ENCODE results near the gene SUSD6.

SUSD6 gene

DNA sequence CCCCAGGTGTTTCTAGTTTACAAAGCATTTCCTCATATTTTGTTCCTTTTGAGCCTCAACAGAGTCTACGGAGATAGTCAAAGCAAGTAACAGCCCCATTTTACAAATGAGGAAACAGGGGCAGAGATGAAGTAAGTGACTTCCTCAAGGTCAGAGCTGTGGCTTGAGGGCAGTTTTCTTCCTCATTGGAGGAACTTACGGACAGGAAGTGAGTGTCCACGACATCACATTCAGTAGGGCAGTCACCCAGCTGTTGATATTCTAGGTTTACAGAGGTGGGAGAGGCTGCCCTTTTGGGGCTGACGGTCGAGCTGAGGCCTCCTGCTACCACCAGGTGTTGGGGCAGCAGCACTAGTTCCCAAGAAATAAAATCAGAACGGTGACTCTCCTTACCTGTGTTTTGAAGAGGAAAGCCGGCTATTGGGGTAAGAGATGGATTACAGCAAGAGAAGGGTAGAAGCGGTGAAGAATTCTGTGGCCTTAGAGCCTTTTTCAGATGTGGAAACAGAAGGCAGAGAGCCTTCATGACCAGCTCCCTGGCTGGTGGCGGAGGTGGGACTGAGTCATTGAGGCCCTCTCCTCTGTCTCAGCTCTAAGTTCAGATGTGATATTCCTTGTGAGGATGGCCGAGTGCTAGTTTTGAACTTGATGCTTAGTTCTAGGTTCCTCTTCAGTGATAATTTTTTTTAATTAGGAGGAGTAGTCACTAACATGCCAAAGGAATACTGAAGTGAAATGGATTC lies 41.7 kb downstream of the SUSD6 start:
- no peak for DNase-seq

DNA sequence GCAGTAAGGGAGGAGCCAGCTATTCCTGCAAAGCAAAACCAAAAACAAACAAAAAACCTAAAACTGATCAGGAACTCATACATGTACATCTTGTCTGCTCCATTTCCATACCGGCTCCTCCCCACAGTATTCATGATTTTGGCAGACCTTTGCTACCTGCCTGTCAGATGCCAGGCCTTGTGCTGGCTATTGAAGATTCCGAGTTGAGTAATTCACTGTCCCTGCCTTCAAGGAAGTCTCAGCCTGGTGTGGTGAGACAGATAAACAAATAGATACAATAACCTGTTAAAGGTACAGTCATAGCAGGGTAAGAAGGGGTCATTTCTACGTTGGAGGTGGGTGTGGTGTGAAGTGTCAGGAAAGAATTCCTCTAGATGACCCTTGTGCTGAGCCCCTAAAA lies 42.7 kb downstream of the SUSD6 start:
- no peak for DNase-seq

DNA sequence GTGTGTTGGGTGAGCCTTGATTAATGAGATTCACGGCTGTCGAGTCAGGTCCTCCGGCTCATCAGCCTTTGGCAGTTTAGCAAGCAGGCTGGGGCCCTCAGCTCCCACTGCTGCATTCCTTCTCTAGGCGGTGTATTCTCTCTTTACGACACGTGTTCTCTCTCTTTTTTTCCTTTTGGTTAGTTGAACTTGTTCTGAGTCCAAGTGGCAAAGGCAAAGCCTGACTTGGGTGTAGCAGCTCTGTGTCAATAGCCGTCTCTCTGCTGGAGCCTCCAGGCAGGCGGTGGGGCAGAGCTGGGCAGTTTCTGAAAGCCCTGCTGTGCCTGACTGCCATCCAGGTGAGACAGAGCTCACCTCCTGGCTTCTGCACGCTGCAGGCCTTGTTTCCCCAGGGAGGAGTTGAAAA lies 46.6 kb downstream of the SUSD6 start:
- DNase-seq = no peak

DNA sequence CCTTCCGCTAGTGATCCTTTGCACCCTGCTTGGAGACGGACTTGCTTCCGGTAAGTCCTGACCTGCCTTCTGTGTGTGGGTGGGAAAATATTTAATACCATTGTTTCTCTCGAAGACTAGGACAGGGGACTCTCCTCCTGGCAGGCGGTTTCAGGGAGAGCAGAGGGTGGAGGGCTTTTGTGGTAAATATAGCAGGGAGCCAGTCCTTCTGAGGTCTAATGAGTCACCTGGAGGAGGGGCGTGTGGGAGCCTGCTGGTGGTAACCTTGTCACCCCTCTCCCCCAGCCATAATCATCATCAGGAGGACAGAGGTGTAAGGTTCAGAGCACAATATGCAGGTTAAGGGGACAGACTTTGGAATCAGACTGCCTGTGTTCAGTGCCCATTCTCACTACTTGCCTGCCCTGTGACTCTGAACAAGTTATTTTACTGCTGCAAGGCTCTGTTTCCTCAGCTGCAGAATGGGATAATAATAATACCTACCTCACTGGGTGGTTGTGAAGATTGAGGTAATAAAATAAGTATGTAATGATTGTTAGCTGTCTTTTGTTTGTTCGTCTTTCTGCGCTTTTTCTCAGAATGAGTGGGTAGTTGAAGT lies 47.4 kb downstream of the SUSD6 start:
- no peak for DNase-seq

DNA sequence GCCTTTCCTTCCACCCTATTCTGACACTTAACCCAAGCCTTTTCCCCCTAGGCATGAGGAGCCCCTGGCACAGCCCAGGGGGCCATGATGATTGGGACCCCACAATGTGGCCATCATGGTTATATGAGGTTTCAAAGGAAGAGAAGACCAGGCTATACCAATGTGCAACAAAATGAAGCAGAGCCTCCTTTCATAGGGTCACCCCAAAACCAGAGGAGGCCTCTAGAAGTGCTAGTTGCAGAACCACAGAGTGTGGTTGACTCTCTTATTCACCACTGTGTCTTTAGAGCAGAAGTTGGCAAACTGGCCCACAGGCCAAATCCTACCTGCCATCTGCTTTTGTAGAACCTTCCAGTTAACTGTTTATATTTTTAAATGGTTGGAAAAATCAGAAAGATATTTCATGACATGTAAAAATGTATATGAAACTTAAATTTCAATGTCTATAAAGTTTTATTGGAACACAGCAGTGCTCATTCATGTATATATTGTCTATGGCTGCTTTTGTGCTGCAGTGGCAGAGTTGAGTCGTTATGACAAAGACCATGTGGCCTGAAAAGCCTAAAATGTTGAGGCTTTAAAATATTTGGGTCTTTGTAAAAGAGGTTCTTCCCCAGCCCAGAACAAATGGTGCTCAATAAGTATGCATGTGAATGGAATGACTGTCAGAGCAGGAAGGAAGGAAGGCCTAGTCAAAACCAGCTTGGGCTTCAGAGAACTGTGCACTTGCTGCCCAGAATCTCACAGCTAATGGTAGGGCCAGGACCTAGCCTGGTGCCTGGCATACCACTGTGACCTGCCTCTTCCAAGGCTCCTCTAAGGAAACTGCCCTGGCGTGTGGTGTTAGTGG lies 49.2 kb downstream of the SUSD6 start:
- no peak for DNase-seq

DNA sequence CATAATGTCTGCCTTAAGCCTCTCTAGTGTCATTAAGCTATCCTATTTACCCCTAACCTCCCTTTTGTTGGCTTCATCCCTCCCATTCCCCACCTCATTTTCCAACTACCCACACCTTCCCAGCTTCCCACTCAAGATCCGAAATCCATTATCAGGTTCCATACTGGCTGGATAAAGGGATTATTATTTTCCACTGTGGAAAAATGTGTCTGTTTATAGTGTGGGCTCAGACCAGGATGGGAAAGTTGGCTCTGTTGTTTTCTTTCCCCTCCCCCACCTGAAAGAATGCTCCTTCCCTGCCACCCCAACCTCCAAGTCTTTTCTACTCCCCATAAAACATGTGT lies 49.8 kb downstream of the SUSD6 start:
- DNase-seq = no peak

DNA sequence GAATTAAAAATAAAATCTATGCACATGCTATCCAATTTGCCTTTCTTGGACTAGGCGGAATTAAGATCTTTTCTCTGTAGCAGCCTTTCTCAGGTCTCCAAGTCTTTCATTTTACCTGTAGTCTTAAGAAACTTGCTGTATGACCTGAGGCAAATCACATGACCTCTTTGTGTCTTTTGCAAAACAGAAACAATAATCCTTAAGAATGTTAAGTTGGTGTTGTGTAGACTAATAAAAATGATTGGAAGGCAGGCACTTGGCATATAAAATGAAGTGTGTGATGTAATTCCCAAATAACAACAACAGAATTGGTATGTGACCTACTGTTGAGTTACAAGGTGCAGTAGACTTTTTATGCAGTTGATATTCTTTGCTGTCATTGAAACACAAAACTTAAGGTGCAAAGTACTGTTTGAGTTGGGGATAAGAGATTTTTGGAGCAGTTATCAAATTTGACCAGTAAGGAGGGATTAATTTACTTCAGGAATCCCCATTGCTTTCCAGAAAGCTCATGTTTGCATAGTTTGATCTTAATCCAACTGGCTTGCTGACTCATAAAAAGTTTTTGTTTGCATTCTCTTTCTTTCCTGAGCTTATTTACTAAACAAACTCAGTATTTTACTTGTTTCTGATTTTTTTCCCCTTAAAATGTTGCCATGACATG lies 51.4 kb downstream of the SUSD6 start:
- DNase-seq = no peak

DNA sequence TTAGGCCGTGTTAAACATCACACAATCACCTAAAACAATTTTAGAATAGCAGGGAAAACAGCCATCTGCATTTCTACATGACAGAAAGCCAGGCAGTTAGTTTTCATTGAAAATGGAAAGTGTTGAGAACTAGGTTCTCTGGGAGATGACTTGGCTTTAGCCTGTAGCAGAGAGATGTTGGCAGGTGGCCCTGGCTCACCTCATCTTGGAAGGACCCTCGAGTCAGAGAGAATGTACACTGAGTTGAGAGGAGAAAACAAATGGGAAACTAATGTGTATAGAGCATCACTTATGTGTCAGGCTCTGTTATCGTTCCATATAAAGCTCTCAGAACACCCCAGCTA lies 51.9 kb downstream of the SUSD6 start:
- DNase-seq = no peak

DNA sequence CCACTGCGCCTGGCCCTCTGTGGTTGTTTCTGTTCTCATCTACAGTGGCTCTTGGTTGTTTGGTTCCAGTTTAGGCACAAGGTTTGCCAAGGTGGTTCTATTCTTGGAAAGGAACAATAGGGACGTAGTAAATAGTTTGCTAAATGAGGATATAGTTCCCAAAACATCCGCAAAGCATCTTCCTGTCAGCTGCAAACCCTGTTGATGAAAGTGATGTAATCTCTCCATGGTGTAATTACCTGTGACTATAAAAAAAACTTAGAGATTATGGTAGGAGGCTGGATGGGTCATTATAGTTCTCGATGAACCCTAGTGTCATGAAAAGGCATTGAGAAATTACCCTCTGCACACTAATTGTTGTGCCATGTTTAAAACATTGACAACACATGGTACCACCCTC lies 52.9 kb downstream of the SUSD6 start:
- no peak for DNase-seq

DNA sequence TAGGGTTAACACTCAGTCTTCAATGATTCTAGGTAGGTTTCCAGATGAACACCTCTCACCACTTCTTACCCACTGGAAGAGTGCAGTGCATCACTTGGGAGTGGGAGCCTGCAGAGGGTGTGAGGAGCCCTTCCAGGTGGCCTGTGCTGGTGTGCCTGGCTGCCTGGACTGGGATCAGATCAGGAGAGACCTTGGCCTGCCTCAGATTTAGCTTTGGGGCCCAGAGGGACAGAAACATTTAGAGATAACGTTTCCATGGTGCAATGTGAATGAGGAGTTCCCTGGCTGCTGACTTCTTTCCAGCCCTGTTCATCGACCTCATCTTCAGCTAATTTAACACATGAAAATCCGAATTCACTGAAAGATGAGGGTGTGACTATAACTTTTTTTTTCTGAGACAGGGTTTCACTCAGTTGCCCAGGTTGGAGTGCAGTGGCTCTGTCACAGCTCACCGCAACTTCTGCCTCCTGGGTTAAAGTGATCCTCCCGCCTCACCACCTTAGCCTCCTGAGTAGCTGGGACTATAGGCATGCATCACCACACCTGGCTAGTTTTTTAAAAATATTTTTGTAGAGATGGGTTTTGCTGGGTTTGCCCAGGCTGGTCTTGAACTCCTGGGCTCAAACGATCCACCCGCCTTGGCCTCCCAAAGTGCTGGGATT lies 53.6 kb downstream of the SUSD6 start:
- DNase-seq = no peak

DNA sequence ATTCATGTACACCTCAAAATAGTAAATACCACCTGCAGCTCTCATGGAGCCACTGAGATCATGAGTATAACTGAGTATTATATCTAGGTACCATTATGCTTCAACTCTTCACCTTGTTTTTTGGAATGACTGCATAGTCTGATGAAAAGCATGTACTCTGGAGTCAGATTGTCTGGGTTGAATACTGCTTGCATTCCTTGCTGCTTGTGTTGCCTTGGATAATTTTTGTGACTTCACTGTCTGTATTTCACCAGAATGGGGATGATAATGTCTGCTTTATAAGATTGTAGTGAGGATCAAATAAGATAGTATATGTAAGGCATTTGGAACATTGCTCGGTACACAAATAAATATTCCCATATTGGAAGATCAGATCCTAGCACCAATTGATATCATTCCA lies 54.2 kb downstream of the SUSD6 start:
- DNase-seq = no peak

DNA sequence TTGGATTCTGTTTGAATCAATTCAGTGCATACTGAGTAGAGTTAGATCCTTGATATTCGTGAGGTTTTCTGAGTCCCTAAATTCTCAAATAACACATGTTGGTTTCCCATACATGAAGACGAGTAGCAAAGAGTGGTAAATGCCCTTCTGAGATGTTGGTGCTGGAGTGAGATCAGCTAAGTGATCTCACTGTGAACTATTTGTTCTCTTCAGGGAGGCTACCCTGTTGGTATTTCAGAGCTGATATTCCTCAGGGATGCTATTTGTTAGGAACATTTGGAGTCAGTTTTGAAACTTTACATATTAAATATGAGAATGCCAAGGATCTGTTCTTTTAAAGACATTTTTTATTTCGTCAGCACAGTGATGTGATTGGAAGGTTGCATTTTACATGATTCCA lies 54.7 kb downstream of the SUSD6 start:
- no peak for DNase-seq

DNA sequence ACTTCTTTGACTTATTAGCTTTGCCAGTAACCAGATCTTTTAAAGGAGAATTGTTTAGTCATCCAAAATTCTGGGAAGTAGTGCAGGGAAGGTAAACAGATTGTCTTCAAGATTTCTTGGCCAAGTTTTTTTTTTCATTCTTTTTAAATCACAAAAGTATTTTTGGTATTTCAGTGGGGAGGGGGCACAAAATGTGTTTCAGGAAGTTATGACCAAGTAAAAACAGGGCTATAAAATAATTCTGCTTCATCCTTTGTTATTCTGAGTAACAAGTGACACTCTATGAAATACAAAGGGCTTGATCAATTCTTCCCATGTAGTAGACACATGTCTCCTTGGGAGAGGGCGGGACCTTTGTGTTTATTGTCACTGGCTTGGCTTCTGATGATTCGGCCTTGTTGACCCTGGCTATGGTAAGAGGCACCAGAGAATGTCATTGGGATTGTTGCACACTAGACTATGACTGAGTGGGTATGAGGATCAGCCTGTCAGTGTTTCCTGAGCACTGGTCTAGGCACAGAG lies 55.4 kb downstream of the SUSD6 start:
- DNase-seq = no peak

DNA sequence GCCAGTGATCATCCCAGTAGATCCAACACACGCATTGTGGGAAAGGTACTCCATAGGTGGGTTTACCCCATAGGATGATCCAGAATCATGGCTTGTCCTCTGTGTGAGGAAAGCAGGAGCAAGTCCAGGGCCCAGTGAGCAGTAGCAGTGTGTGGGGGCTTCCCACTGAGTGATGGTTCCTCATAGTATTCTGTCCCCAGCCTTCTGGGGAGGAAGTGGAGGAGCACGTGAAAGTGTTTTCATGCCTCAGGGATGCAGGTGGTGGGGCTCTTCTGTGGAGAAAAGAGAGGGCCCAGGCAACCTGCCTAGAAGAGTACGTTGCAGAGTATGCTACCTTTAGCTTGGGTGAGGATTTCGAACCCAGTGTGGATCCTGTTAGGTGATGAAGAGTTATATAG lies 56.5 kb downstream of the SUSD6 start:
- DNase-seq = no peak

DNA sequence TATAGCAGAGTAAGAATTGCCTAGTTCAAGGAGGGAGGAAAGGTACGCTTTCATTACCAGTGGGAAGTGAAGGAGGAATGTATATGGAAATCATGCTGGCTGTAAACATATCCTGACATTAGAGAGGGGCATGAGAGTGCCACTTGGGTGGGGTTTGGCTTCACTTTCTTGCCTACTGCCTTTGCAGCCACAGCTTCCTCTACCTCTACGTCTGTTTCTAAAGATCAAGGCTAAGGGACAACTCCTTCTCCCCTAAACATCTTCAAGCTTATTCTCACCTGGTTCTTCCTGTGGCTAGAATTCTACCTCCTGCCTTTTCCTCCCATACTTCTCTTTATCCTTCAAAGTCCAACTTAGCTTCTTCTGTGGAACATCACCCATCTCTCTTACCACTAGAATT lies 58.0 kb downstream of the SUSD6 start:
- DNase-seq = no peak

DNA sequence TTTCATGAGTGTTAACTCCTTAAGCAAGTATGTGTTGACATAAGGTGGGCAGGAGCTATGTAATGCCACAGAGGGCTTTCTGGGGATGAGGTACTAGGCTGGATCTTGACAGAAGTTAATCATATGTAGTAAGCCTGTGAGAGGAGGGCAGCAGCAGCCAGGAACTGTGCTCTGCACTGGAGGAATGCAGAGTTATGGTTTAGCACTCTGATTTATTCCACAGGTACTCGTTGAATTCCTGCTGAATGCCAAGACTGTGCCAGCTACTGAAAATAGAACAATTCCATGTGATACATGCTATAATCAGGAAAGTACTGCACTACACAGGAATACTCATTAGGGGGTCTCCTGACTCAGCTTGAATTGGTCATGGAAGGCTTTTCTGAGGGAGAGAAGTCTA lies 58.7 kb downstream of the SUSD6 start:
- no peak for DNase-seq

DNA sequence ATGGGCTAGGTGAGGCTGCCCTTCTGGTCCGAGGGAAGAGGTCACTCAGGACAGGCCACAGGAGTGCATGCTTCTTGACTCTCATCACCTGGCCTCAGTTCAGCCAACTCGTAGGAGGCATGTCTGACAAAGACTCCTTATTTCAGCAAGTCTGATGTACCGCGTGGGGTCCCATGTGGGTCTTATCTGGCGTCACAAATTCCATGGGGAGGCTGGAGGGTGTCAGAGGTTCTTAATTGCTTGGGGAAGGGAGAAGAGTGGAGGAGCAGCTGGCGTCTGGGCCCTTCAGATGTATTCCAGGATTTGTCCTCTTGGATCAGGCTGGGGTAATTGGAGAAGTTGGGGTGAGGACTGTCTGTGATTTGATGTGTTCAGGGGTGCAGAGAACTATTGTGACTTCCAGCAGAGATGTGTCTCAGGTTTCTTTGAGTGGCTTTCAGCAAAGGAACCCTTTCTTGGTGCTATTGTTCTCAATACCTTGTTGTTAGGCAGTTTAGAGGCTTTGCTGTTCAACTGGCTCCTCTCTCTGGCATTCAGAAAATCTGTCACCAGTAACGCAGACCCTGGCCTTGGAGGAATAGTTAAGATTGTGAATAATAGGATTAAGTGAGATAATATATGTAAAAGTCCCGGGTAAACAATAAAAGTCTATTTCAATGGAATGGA lies 60.1 kb downstream of the SUSD6 start:
- no peak for DNase-seq

DNA sequence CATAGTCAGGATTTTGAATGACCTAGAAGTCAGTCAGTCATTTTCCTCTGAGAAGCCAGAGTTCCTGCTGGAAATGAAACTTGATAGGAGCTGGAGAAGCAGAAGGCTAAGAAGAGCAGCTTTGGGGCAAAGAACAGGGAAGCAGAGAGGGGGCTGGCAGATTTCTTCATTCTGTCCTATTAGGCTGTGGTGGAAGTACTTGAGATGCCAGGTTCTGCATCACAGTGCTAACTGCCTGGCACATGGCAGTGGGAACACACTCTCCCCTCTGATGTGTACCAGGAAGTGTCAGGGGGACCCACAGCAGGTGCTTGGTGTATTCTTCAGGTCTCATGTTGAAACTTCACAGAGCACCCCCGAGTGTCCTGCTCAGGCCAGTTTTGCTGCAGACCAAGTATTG lies 61.0 kb downstream of the SUSD6 start:
- DNase-seq = no peak

DNA sequence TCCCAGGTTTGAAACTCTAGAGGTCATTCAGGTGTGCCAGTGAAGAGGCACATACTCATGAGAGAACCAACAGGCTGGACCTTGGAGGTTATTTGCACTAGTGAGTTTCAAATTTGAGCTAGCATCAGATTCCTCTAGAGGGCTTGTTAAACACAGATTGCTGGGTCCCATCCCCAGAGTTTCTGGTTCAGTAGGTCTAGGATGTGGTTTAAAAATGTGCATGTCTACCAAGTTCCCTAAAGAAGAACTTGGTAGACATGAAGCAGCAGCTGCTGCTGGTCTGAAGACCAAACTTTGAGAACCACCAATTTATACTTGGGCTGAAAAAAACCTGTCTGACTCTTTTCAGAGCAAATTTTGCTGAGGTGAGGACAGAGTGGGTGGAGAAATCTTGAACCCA lies 61.7 kb downstream of the SUSD6 start:
- no peak for DNase-seq

DNA sequence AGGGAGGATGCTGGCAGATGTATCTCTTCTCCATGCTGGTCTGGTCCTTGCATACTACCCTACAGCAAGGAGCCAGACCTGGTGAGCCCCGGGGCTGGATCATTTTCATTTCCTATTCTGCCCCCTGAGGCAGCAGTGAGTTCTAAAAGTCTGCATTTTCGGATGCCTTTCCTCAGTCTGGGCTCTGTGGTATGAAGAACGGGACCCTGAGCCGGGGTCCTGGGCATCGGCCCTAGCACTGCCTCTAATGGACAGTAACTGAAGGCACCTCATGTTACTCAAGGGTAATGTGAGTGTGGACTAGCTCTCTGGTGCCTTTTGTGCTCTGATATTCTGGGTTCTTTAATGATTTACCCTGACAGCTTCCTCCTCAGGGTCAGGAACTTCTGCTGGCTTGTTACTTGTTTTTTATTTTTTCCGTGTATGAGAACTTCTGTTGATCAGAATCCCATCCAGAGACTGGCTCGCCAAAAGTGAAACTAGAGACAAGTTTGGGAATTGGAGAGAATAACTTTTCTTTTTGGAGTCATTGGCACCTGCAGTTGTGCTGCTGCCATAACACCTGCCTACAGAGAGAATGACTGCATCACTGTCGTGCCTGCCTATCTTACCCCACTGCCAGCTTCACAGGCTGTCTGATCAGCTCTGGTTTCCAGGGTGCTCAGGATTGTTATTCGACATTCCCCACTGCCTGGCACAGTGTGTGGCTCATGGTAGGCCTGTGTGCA lies 62.3 kb downstream of the SUSD6 start:
- DNase-seq = no peak

DNA sequence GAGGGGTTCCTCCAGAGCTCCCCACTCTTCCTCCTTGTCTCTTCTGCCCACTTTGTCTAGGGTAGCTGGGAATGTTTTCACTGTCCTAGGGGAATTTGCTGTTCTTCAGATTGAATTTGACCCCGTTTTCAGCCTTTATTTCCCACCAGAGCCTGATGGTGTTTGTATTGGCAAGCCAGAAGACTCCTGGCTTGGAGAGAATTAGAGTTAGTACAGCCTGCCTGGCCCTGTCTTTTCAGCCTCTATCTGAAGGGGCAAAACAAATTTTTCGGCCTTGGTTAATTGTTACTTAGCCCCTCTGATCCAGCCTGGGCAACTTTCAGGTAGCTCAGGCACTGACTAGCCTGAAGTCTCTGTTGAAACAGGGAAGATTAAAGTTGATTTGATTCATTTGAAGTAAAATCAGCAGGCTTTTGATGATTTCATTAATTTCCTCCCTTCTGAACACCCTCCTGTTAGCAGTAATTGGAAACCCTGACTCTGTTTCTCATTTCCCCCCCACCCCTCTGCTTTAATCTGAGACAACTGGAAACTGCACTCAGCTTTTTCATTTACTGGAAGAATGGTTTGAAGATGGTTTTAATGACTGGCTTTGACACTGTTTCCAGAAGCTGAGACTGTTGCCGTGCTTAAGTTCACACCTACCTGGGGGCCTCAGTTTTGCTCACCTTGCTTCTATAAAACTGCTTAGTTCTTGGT lies 63.3 kb downstream of the SUSD6 start:
- no peak for DNase-seq

Measured in NCI-H2227 treated with DMSO at 0.1 percent for 48 hours (cell line).